ENCODE data around the gene NUDC. TPM values are rescaled to one million over a fixed set of nuclear protein-coding genes. Genes with fewer than 3 reads are reported as not detected.

NUDC gene
- total RNA-seq, 1 donor from 2014 or later: 54.4 TPM

- no peak for TF ChIP-seq CTCF (IDR thresholded peaks at IDR 0.05; ENCODE audit: unreplicated experiment)
- H3K9me3 Mint-ChIP-seq: no peaks in the 10 kb centered on the region
- H3K4me3 Mint-ChIP-seq: no peak overlapping the region
- H3K27ac Mint-ChIP-seq: no peak overlapping the region
- peaks cover 34% of the 10 kb centered on the region for H3K36me3 Mint-ChIP-seq
- H3K4me1 Mint-ChIP-seq: peaks cover 7% of the 10 kb centered on the region
- DNase-seq (ENCODE audit: low spot score in 2 of 2, unreplicated experiment in 2 of 2): no peak
- no peaks in the 10 kb centered on the region for H3K27me3 Mint-ChIP-seq (ENCODE audit: low read depth)
These were observed 28.4 kb downstream of the NUDC start for GRCh38 chr1:26949926-26950319.

- no peaks in the 10 kb centered on the region for H3K27me3 Mint-ChIP-seq (ENCODE audit: low read depth)
- H3K36me3 Mint-ChIP-seq: peaks cover 27% of the 10 kb centered on the region
- peaks cover 2% of the 10 kb centered on the region for H3K4me1 Mint-ChIP-seq
- H3K4me3 Mint-ChIP-seq: no peak overlapping the region
- no peak overlapping the region for H3K27ac Mint-ChIP-seq
- H3K9me3 Mint-ChIP-seq: no peaks in the 10 kb centered on the region
- TF ChIP-seq CTCF (IDR thresholded peaks at IDR 0.05; ENCODE audit: unreplicated experiment): no peak
- no peak for DNase-seq (ENCODE audit: low spot score in 2 of 2, unreplicated experiment in 2 of 2)
These were observed 29.1 kb downstream of the NUDC start for GRCh38 chr1:26950602-26951001.

- peaks cover 2% of the 10 kb centered on the region for H3K9me3 Mint-ChIP-seq
- H3K36me3 Mint-ChIP-seq: peaks cover 23% of the 10 kb centered on the region
- H3K4me3 Mint-ChIP-seq: no peak overlapping the region
- no peak for TF ChIP-seq CTCF (IDR thresholded peaks at IDR 0.05; ENCODE audit: unreplicated experiment)
- peaks cover under 1% of the 10 kb centered on the region for H3K27me3 Mint-ChIP-seq (ENCODE audit: low read depth)
- H3K27ac Mint-ChIP-seq: no peak overlapping the region
- H3K4me1 Mint-ChIP-seq: peaks cover 2% of the 10 kb centered on the region
- DNase-seq (ENCODE audit: low spot score in 2 of 2, unreplicated experiment in 2 of 2): no peak
These were observed 29.7 kb downstream of the NUDC start for GRCh38 chr1:26951216-26951615.

- peaks cover 5% of the 10 kb centered on the region for H3K27me3 Mint-ChIP-seq (ENCODE audit: low read depth)
- no peak overlapping the region for H3K27ac Mint-ChIP-seq
- H3K4me3 Mint-ChIP-seq: no peak overlapping the region
- H3K36me3 Mint-ChIP-seq: peaks cover 24% of the 10 kb centered on the region
- peaks cover 2% of the 10 kb centered on the region for H3K4me1 Mint-ChIP-seq
- DNase-seq (ENCODE audit: low spot score in 2 of 2, unreplicated experiment in 2 of 2): no peak
- peaks cover 7% of the 10 kb centered on the region for H3K9me3 Mint-ChIP-seq
- TF ChIP-seq CTCF (IDR thresholded peaks at IDR 0.05; ENCODE audit: unreplicated experiment): no peak
These were observed 30.4 kb downstream of the NUDC start for GRCh38 chr1:26951821-26952497.

GRCh38 chr1:26953374-26953773, 31.8 kb downstream of the NUDC start:
- H3K4me1 Mint-ChIP-seq: peaks cover 2% of the 10 kb centered on the region
- no peak for DNase-seq (ENCODE audit: low spot score in 2 of 2, unreplicated experiment in 2 of 2)
- peaks cover 7% of the 10 kb centered on the region for H3K9me3 Mint-ChIP-seq
- no peak overlapping the region for H3K4me3 Mint-ChIP-seq
- peaks cover 28% of the 10 kb centered on the region for H3K36me3 Mint-ChIP-seq
- no peak overlapping the region for H3K27ac Mint-ChIP-seq
- peaks cover 12% of the 10 kb centered on the region for H3K27me3 Mint-ChIP-seq (ENCODE audit: low read depth)
- no peak for TF ChIP-seq CTCF (IDR thresholded peaks at IDR 0.05; ENCODE audit: unreplicated experiment)

Data from mesothelial cell of epicardium (in vitro differentiated cells).